Bronchial epithelial cell (primary cell): ENCODE measurements around the gene ST8SIA4. TPM values are rescaled to one million over a fixed set of nuclear protein-coding genes. Genes with fewer than 3 reads are reported as not detected.

Experiments used
- DNase-seq: peaks from one replicate; pipeline ENCODE4 v3.0.0-alpha.2; 2010; ENCODE audit warnings: low read depth
- FAIRE-seq: peaks from 2 replicates; lab custom pipeline; 2011; peaks lifted over from hg19 to GRCh38; lab: Jason Lieb, UNC
- H3K27me3 ChIP-seq: 2 replicates; pipeline ENCODE4 v1.5.1; 2011; ENCODE audit warnings: low read length; ENCODE audit not compliant: control insufficient read depth, insufficient read depth
- H3K36me3 ChIP-seq: 2 replicates; pipeline ENCODE4 v1.5.1; 2011; ENCODE audit warnings: low read length; ENCODE audit not compliant: control insufficient read depth, insufficient read depth
- H3K4me3 ChIP-seq: 2 replicates; pipeline ENCODE4 v1.5.1; 2011; ENCODE audit warnings: mild to moderate bottlenecking, low read depth, low read length, control low read depth
- total RNA-seq: library from RNA; depleted of rRNA; stranded (reverse); fragments of >200 nt; gene quantifications from 2 replicates; pipeline ENCODE4 v1.2.1, GENCODE V29; 2014
- TF ChIP-seq, protein P1 (sequence below): IDR thresholded peaks from 2 replicates; pipeline ENCODE4 v1.5.1; 2011; ENCODE audit warnings: mild to moderate bottlenecking, moderate library complexity, low read length, control low read depth, inconsistent platforms; ENCODE audit not compliant: insufficient read depth, severe bottlenecking

ST8SIA4 gene
- total RNA-seq, 1 donor from 2014 or later: under 0.01 TPM

DNA sequence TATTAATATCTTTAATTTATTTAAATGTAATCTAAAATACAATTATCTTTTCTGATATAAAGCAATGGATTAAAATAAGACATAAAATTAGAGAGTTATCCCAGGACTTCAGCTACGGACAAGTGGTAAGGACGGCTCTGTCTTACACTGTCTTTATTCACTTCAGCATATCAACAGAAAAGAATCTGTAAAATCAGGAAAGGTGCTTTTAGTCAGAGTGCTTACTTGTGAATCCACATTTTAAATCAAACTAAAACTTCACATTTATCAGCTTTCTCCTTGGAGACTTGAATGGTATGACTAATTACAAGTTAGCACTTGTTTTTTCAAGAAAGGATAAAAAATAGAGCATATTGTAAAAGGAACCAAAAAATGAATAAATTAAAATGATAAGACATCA lies 39.3 kb downstream of the ST8SIA4 start:
- no peaks in the 10 kb centered on the region for H3K27me3 ChIP-seq
- DNase-seq (no peak), FAIRE-seq (no peak)
- H3K4me3 ChIP-seq: no peak overlapping the region
- H3K36me3 ChIP-seq: no peaks in the 10 kb centered on the region
- TF ChIP-seq, protein P1, sequence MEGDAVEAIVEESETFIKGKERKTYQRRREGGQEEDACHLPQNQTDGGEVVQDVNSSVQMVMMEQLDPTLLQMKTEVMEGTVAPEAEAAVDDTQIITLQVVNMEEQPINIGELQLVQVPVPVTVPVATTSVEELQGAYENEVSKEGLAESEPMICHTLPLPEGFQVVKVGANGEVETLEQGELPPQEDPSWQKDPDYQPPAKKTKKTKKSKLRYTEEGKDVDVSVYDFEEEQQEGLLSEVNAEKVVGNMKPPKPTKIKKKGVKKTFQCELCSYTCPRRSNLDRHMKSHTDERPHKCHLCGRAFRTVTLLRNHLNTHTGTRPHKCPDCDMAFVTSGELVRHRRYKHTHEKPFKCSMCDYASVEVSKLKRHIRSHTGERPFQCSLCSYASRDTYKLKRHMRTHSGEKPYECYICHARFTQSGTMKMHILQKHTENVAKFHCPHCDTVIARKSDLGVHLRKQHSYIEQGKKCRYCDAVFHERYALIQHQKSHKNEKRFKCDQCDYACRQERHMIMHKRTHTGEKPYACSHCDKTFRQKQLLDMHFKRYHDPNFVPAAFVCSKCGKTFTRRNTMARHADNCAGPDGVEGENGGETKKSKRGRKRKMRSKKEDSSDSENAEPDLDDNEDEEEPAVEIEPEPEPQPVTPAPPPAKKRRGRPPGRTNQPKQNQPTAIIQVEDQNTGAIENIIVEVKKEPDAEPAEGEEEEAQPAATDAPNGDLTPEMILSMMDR: no peak

DNA sequence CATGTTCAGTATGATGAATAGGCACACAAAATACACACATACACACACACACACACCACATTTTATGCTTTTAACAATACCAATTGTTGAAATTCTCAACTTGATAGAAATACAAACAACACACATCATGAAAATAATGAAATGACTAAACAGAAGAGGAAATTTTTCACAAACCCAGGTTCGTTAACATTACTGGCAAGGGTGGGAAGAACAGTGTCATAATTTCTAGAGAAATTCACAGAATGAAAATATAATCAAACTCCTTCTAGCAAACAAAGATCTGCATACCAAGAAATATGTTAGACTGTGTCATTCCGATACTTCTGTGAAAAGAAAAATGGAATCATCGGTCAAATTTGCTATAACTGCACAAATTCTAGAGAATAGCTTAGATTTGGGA lies 41.9 kb downstream of the ST8SIA4 start:
- H3K27me3 ChIP-seq: no peaks in the 10 kb centered on the region
- DNase-seq (no peak), FAIRE-seq (no peak)
- TF ChIP-seq, protein P1: no peak
- H3K36me3 ChIP-seq: no peaks in the 10 kb centered on the region
- no peak overlapping the region for H3K4me3 ChIP-seq

DNA sequence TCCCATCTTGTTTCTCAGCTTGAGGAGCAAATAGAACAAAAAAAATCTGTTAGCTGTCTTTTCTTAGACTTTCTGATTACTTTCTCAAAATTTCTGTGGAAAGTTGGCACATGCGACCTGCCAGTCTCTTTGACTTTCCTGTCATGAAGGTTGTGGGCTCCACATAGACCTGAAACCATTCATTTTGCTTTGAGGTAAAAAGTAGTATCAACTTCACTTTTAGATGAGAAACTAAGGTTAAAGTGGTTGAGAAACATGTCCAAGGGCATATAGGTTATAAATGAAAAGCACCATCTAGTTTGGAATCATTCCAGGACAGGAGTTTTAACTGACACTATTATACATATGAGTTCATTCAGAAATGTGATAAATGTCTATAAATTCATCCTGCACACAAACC lies 42.7 kb downstream of the ST8SIA4 start:
- no peaks in the 10 kb centered on the region for H3K36me3 ChIP-seq
- no peaks in the 10 kb centered on the region for H3K27me3 ChIP-seq
- FAIRE-seq: no peak
- H3K4me3 ChIP-seq: no peak overlapping the region
- no peak for DNase-seq
- TF ChIP-seq, protein P1: no peak

DNA sequence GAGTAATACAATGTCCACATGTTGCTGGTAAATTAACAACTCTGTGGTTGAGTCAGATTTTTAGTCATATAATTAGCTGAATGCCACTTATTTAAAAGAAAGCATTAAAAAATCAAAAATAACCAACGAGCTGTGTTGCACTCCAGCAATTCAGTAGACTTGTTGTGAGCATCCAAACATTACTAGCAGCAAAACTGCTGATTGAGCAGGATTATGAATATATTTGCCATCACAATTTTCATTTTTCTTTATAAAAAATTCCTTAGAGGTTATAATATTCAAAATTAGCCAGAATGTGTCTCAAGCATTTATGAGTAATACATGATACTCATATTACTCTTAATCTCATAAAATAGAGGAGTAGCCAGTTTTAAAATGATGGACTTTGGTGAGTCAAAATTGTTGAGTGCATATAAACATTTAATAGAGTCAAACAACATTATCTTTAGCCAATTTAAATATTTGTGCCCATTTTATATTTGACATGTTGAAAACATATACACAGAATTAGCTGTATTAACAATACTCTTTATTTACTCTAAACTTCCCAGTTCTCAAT lies 44.0 kb downstream of the ST8SIA4 start:
- no peaks in the 10 kb centered on the region for H3K27me3 ChIP-seq
- H3K36me3 ChIP-seq: no peaks in the 10 kb centered on the region
- DNase-seq: no peak
- H3K4me3 ChIP-seq: no peak overlapping the region
- TF ChIP-seq, protein P1: no peak
- no peak for FAIRE-seq

DNA sequence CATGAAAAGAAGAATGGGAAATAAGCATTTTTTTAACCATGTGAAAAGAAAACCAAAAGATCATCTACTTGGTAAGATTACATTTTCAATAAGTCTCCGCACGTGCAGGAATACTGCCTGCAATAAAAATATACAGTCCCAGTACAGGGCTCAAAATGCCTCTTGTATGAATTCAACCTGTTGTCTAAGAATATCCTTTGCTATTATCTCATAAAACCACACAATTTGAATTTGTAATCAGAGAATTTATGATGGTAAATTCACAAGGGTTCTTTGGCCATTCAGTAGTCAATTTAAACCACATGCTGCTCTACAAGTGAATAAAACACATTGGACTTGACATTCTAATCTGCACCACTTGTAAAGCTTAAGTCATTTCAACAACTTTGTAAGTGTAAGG lies 46.6 kb downstream of the ST8SIA4 start:
- Histone ChIP-seq H3K27me3 (no peaks in the 10 kb centered on the region), H3K36me3 (no peaks in the 10 kb centered on the region), H3K4me3 (no peak overlapping the region)
- no peak for DNase-seq
- no peak for FAIRE-seq
- TF ChIP-seq, protein P1: no peak

DNA sequence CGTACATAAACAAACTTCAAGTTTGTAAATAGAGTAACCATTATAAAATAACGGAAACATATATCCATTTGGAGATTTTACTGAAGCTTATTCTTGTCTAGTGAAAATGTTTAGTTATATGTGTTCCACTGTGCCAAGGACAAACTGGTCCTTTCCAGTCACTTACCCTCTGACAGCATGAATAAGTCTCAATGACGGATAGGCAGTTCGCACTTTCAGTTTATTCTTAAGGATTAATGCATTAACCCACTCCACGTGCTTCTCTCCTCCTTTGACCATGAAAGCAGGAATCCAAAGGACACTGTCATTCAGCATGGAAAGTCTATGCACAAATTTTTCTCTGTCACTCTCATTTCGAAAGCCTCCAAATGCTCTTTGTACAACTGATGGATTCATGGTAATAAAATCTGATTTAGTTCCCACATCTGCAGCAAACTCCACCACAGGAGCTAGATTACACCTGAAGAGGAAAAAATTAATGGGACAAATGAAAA lies 47.1 kb downstream of the ST8SIA4 start:
- Histone ChIP-seq H3K27me3 (no peaks in the 10 kb centered on the region), H3K4me3 (no peak overlapping the region), H3K36me3 (no peaks in the 10 kb centered on the region)
- TF ChIP-seq, protein P1: no peak
- no peak for DNase-seq
- no peak for FAIRE-seq
